HTR-8/SVneo (cell line): Measurements from ENCODE around the gene NBPF14.
"Not testable (repeated sequence)": the region's sequence is repeated elsewhere in the genome, so short reads cannot be mapped to it uniquely, and the experiment has no call there.

Source experiments
- DNase-seq: peaks from one replicate; pipeline ENCODE4 v3.0.0; 2011; ENCODE audit warnings: low spot score, mixed read lengths; ENCODE audit not compliant: insufficient read length
- FAIRE-seq: peaks from 2 replicates; lab custom pipeline; 2011; peaks lifted over from hg19 to GRCh38; lab: Jason Lieb, UNC

The NBPF14 gene, protein sequence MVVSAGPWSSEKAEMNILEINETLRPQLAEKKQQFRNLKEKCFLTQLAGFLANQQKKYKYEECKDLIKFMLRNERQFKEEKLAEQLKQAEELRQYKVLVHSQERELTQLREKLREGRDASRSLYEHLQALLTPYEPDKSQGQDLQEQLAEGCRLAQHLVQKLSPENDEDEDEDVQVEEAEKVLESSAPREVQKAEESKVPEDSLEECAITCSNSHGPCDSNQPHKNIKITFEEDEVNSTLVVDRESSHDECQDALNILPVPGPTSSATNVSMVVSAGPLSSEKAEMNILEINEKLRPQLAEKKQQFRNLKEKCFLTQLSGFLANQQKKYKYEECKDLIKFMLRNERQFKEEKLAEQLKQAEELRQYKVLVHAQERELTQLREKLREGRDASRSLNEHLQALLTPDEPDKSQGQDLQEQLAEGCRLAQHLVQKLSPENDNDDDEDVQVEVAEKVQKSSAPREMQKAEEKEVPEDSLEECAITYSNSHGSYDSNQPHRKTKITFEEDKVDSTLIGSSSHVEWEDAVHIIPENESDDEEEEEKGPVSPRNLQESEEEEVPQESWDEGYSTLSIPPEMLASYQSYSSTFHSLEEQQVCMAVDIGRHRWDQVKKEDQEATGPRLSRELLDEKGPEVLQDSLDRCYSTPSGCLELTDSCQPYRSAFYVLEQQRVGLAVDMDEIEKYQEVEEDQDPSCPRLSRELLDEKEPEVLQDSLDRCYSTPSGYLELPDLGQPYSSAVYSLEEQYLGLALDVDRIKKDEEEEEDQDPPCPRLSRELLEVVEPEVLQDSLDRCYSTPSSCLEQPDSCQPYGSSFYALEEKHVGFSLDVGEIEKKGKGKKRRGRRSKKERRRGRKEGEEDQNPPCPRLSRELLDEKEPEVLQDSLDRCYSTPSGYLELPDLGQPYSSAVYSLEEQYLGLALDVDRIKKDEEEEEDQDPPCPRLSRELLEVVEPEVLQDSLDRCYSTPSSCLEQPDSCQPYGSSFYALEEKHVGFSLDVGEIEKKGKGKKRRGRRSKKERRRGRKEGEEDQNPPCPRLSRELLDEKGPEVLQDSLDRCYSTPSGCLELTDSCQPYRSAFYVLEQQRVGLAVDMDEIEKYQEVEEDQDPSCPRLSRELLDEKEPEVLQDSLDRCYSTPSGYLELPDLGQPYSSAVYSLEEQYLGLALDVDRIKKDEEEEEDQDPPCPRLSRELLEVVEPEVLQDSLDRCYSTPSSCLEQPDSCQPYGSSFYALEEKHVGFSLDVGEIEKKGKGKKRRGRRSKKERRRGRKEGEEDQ (N-terminal part only)

GRCh38 chr1:148595911-148596310 is at the start of gene NBPF14:
Gene NBPF14, minus strand, starts transcription at chr1:148596011. Its CDS starts 294 bp downstream, at chr1:148595717.
- FAIRE-seq, DNase-seq: not testable (repeated sequence)

DNA sequence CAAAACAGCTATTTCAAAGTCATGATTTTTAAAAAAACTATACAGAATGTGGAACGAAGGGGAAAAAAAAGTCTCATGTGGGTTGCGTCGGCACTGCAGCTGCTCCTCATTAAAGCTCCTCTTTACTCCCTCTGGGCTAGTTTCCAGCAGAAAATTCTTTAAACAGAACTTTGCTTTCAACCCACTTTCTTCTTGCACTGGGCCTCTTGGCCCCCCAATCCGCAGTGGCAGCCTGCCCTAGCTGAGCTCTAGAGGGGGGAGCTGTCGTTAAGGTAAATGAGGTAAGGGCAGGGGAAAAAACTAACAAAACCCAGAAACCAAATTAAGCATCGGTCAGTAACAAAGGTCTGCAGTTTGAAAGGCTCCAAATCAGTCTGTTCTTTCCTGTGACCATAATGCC is 29.6 kb upstream of the NBPF14 start:
- not testable (repeated sequence) for FAIRE-seq, DNase-seq

DNA sequence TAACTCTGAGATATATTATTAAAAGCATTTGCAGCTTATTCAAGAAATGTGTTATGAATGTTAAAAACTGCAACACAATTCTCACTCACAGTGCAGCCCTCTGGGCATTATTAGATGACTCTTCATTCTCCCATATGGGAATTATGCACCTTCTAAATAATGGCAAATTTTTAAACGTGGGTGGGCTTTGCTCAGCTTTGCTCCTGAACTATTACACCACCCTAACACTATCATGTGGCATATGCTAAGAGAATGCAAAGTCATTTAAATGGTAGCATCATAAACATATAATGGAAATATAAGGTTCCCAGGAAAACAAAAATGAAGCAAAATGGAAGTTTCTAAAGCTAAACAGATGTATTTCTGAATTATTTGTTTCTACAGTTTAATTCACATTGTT is 22.4 kb upstream of the NBPF14 start:
- FAIRE-seq, DNase-seq: not testable (repeated sequence)

DNA sequence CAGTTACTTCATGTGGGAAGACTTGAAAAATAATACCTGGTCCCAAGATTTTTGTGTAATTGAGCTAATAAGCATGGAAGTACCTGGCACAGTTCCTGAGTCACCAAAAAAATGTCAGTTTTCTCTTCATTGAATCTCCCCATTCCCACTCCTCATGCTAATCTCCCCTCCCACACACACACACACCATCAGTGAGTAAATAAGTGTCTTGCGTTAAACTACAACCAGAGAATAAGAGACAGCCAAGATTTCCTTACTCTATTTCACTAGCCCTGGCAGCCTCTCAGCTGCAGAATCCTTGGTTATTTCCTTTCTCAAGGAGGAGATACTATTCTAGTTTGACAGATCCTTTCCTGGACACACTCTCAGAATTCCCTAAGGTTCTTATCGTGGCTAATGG is 9.5 kb upstream of the NBPF14 start:
- DNase-seq, FAIRE-seq: not testable (repeated sequence)

GRCh38 chr1:148595360-148595759 is 451 bp downstream of the NBPF14 start:
- FAIRE-seq, DNase-seq: not testable (repeated sequence)

GRCh38 chr1:148591098-148591497 is 4.7 kb downstream of the NBPF14 start:
- DNase-seq, FAIRE-seq: not testable (repeated sequence)

- not testable (repeated sequence) for FAIRE-seq, DNase-seq
Observed at GRCh38 chr1:148532158-148532557, 63.7 kb downstream of the NBPF14 start.

GRCh38 chr1:148529101-148529567 is 66.7 kb downstream of the NBPF14 start:
- DNase-seq, FAIRE-seq: not testable (repeated sequence)

DNA sequence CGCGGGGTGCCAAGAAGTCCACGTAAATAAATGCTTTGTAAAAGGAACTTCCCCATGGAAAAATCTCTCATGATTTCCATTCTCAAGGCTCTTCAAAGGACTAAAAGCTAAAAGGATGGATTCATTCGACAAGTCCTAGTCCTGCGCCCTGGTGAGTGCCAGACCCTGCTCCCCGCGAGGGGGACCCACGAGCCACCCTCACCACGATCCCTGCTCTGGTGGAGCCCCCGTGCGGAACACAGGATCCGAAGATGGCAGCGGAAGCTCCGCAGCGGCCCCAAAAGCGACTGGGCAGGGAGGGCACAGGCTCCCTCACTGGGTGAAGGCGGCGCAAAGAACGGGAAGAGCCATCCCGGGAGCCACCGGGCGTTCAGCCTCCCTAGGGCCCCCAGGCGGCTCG is 67.2 kb downstream of the NBPF14 start:
- not testable (repeated sequence) for FAIRE-seq, DNase-seq

- not testable (repeated sequence) for DNase-seq, FAIRE-seq
Observed at GRCh38 chr1:148526587-148526986, 69.2 kb downstream of the NBPF14 start.

DNA sequence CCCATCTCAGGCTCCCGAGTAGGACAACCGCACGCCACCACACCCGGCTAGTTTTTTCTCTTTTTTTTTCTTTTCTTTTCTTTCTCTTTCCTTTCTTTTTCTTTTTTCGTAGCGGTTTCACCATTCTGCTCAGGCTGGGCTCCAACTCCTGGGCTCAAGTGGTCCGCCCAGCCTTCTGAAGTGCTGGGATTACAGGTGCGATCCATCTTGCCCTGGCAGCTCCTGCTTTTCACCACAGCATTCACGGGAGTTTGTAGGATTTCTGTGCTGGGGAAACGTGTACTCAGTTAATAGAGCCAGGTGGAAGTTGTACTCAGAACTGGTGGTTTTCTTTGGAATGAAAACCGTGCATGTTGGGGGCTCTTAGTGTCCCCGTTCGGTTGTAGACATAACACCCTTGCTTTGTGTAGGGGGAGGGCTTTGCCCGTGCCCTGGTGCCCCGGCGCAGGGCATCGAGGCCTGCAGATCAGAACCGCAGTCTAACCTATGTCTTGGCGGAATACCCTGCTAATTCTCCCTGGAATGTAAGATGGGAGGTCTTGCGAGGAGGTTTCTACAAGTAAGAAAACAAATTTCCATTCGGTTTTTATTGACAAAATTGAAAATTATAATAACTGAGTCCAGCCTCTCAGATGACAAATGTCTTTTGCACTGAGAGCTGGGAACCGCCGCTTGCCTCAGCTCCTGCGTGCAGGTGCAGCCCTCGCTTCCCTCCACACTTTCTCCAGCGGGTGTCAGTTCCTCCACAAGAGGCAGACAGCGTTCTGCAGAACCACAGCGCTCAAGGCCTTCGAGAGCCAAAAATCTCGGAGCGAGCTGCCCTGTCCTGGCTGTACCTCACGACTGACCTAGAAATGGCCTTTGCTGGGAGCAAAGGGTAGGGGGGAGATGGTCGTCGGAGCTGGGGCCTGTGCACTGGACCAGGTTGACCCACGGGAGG is 72.3 kb downstream of the NBPF14 start:
- DNase-seq, FAIRE-seq: not testable (repeated sequence)

GRCh38 chr1:148522561-148523204 is 73.1 kb downstream of the NBPF14 start:
- peak; percentile 34 for DNase-seq
- FAIRE-seq: not testable (repeated sequence)

GRCh38 chr1:148522072-148522471 is 73.7 kb downstream of the NBPF14 start:
- not testable (repeated sequence) for DNase-seq, FAIRE-seq

- not testable (repeated sequence) for FAIRE-seq, DNase-seq
Observed at GRCh38 chr1:148514310-148514709, 81.5 kb downstream of the NBPF14 start.

GRCh38 chr1:148512571-148513184 is 83.1 kb downstream of the NBPF14 start:
- not testable (repeated sequence) for DNase-seq, FAIRE-seq

- FAIRE-seq, DNase-seq: not testable (repeated sequence)
Observed at GRCh38 chr1:148493933-148494332, 101.9 kb downstream of the NBPF14 start.

GRCh38 chr1:148483029-148483428 is 112.8 kb downstream of the NBPF14 start, which contains the start of gene PPIAL4G:
Gene PPIAL4G, minus strand, starts transcription at chr1:148483302. Its CDS starts 50 bp downstream, at chr1:148483252.
- not testable (repeated sequence) for FAIRE-seq, DNase-seq
